Endothelial cell of umbilical vein (primary cell): ENCODE measurements around the gene C15orf61. TPM values are rescaled to one million over a fixed set of nuclear protein-coding genes. Genes with fewer than 3 reads are reported as not detected.

Source experiments
- BruUV-seq: library from RNA; stranded (reverse); fragments of 400-500 nt; replicated peaks from 2 replicates; lab custom pipeline; 2021; lab: Mats Ljungman, UMichigan
- CTCF ChIA-PET: fragments of 300-600, 350-600 bp; sonication (Branson Sonifier 250); formaldehyde crosslinking; loops from one replicate; lab custom pipeline; 2021; ENCODE audit warnings: antibody characterized with exemption, inconsistent platforms; lab: Charles Lee
- POLR2A ChIA-PET: fragments of 300-600, 350-600 bp; sonication (Branson Sonifier 250); formaldehyde crosslinking; loops from one replicate; lab custom pipeline; 2021; ENCODE audit warnings: antibody characterized with exemption, inconsistent platforms; lab: Charles Lee
- DNase-seq: peaks from one replicate; pipeline ENCODE4 v3.0.0-alpha.2; 2011; ENCODE audit warnings: low read depth, low spot score
- FAIRE-seq: peaks from 2 replicates; lab custom pipeline; 2011; peaks lifted over from hg19 to GRCh38; lab: Jason Lieb, UNC
- H2AFZ ChIP-seq: 2 replicates; pipeline ENCODE4 v1.6.0; 2012; ENCODE audit warnings: low read depth, low read length, control low read depth, inconsistent platforms
- H3K27ac ChIP-seq: 2 replicates; pipeline ENCODE4 v1.5.1; 2011; ENCODE audit warnings: low read depth, mild to moderate bottlenecking, control low read depth, low read length, moderate library complexity; ENCODE audit not compliant: insufficient read depth
- H3K27me3 ChIP-seq, 2 experiments: 2 replicates each; pipeline versions ENCODE4 v1.6.0 to v1.6.1; 2011; ENCODE audit warnings: low read length in 2 of 2, mixed read lengths in 1 of 2; ENCODE audit not compliant: control insufficient read depth in 2 of 2, insufficient read depth in 2 of 2
- H3K36me3 ChIP-seq, 2 experiments: 2 replicates in 1 of 2; 3 replicates in 1 of 2; pipeline ENCODE4 v1.5.1; 2011; ENCODE audit warnings: low read length in 2 of 2, mild to moderate bottlenecking in 1 of 2, moderate library complexity in 1 of 2; ENCODE audit not compliant: control insufficient read depth in 2 of 2, insufficient read depth in 2 of 2; ENCODE audit errors: extremely low read depth in 1 of 2
- H3K4me1 ChIP-seq: 3 replicates; pipeline ENCODE4 v1.5.1; 2011; ENCODE audit warnings: mild to moderate bottlenecking, low read length; ENCODE audit not compliant: control insufficient read depth, insufficient read depth; ENCODE audit errors: extremely low read depth
- H3K4me2 ChIP-seq: 2 replicates; pipeline ENCODE4 v1.6.1; 2011; ENCODE audit warnings: low read length, control low read depth, mixed read lengths; ENCODE audit not compliant: insufficient read depth
- H3K4me3 ChIP-seq, 3 experiments: fragments of 200-600 bp in 1 of 3; sonication (generic), shearing (Covaris generic) in 1 of 3; replicated peaks in 1 of 3; 2 replicates each; pipeline ENCODE4 v1.5.1; 2011 to 2016; ENCODE audit warnings: control low read depth in 3 of 3, low read length in 3 of 3, mild to moderate bottlenecking in 2 of 3, inconsistent platforms in 1 of 3, low read depth in 1 of 3, moderate library complexity in 1 of 3; ENCODE audit not compliant: insufficient read depth in 1 of 3
- H3K79me2 ChIP-seq: 2 replicates; pipeline ENCODE4 v1.6.0; 2012; ENCODE audit warnings: low read length, inconsistent platforms; ENCODE audit not compliant: control insufficient read depth, insufficient read depth
- H3K9ac ChIP-seq: replicated peaks from 2 replicates; pipeline ENCODE3; 2011; ENCODE audit warnings: low read length, control low read depth; ENCODE audit not compliant: insufficient read depth; ENCODE audit errors: extremely low read depth
- H3K9me1 ChIP-seq: replicated peaks from 3 replicates; pipeline ENCODE4 v1.6.0; 2011; ENCODE audit warnings: mild to moderate bottlenecking, low read length; ENCODE audit not compliant: control insufficient read depth, insufficient read depth; ENCODE audit errors: extremely low read depth
- H3K9me3 ChIP-seq: replicated peaks from 2 replicates; pipeline ENCODE4 v1.5.1; 2012; ENCODE audit warnings: low read length, inconsistent platforms; ENCODE audit not compliant: control insufficient read depth, insufficient read depth
- H4K20me1 ChIP-seq: replicated peaks from 2 replicates; pipeline ENCODE3; 2011; ENCODE audit warnings: mild to moderate bottlenecking, low read length; ENCODE audit not compliant: control insufficient read depth, insufficient read depth; ENCODE audit errors: extremely low read depth
- EZH2 ChIP-seq: IDR thresholded peaks from 2 replicates; pipeline ENCODE4 v1.6.1; 2012; ENCODE audit warnings: borderline replicate concordance, low read depth, mild to moderate bottlenecking, moderate library complexity, low read length, inconsistent platforms; ENCODE audit not compliant: severe bottlenecking
- FOS ChIP-seq: IDR thresholded peaks from 2 replicates; pipeline ENCODE4 v1.6.1; 2011; ENCODE audit warnings: mild to moderate bottlenecking, low read length, moderate library complexity, borderline replicate concordance; ENCODE audit not compliant: insufficient read depth
- GATA2 ChIP-seq: IDR thresholded peaks from 2 replicates; pipeline ENCODE4 v1.7.0; 2011; ENCODE audit warnings: low read depth, mild to moderate bottlenecking, moderate library complexity, mixed read lengths, low read length; ENCODE audit not compliant: insufficient read length, insufficient read depth
- JUN ChIP-seq: IDR thresholded peaks from 2 replicates; pipeline ENCODE4 v1.6.1; 2011; ENCODE audit warnings: borderline replicate concordance, low read depth; ENCODE audit not compliant: insufficient read length, insufficient read depth
- MYC ChIP-seq: IDR thresholded peaks from one replicate; pipeline ENCODE4 v1.6.1; 2011; ENCODE audit warnings: mild to moderate bottlenecking, low read depth, low read length
- POLR2A ChIP-seq: IDR thresholded peaks from 2 replicates; pipeline ENCODE4 v1.6.1; 2012; ENCODE audit warnings: low read depth, mild to moderate bottlenecking, control low read depth, low read length
- POLR2AphosphoS5 ChIP-seq: IDR thresholded peaks from 2 replicates; pipeline ENCODE4 v1.6.1; 2012; ENCODE audit warnings: low read depth, mild to moderate bottlenecking, control low read depth, low read length, moderate library complexity; ENCODE audit not compliant: insufficient read depth
- dilution Hi-C: fragments of 300-500 bp; cut with MboI; formaldehyde crosslinking; loops from one replicate; pipeline ENCODE4 v1.15.0; 2019; ENCODE audit warnings: low sequenced_read_pairs; ENCODE audit not compliant: extremely low pct_ligation_motif_present
- intact Hi-C: fragments of 100-400 bp; cut with micrococcal nuclease; formaldehyde crosslinking; loops from one replicate; pipeline ENCODE4 v1.10.0; 2022
- polyA plus RNA-seq, 4 experiments: library from polyadenylated mRNA; depleted of rRNA in 3 of 4; stranded (reverse) in 3 of 4; unstranded in 1 of 4; fragments of >200 nt; gene quantifications; 2 replicates each; pipeline versions ENCODE4 v1.2.1 to v1.2.3, GENCODE V29; 2011 to 2012; ENCODE audit warnings: missing spikeins in 1 of 4
- total RNA-seq: library from RNA; stranded (reverse); gene quantifications from 2 replicates; pipeline ENCODE4 v1.2.3, GENCODE V29; 2021
- TF ChIP-seq, protein P1 (sequence below): IDR thresholded peaks from 2 replicates; pipeline ENCODE4 v1.6.1; 2011; ENCODE audit not compliant: insufficient read depth, insufficient read length
- TF ChIP-seq, protein P2 (sequence below), 2 donors: IDR thresholded peaks; 1 replicate in 1 of 2; 2 replicates in 1 of 2; pipeline ENCODE4 v1.5.1; 2011; ENCODE audit warnings: low read length in 2 of 2, mild to moderate bottlenecking in 2 of 2, moderate library complexity in 2 of 2, control low read depth in 1 of 2, inconsistent platforms in 1 of 2, low read depth in 1 of 2; ENCODE audit not compliant: insufficient read depth in 1 of 2; ENCODE audit errors: extremely low read depth in 1 of 2

The C15orf61 gene
- total and polyA plus RNA-seq, 2 donors (not counting 3 experiments of a cell fraction or from before 2014, with no cell fraction given) = 3.2 to 4.1 TPM

DNA sequence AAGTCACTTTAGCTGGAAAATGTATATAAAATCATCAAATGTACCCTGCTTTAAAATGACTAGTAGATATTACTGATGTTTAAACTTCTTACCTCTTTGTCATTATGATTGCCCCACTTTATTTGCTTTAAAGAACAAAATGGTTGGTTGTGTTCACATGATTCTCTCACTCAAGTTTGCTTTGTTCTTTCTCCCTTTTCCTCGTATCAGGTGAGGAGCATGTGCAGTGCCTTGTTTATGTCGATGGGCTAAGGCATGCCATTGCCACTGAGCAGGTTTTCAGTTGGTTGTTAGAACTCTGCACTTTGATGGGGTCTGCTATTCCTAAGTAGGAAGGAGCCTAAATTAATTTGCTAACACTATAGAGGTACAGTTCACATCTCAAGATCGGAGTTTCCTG is 26.9 kb downstream of the C15orf61 start:
- Histone ChIP-seq H3K4me3 (no peak overlapping the region), H3K79me2 (no peaks in the 10 kb centered on the region), H4K20me1 (no peaks in the 10 kb centered on the region), H3K27me3 (no peaks in the 10 kb centered on the region), H3K36me3 (no peaks in the 10 kb centered on the region), H3K4me2 (no peak overlapping the region), H3K9me3 (no peaks in the 10 kb centered on the region), H3K9me1 (no peaks in the 10 kb centered on the region), H3K9ac (no peak overlapping the region), H2AFZ (no peak overlapping the region), H3K4me1 (peaks cover 8% of the 10 kb centered on the region), H3K27ac (no peak overlapping the region)
- FAIRE-seq (no peak), DNase-seq (no peak)
- dilution Hi-C loops (no loop called here), intact Hi-C loops (loop anchor here (10.0 kb wide), 1 partner anchor 93 kb away; no protein-coding TSS in a partner anchor)
- no TSS peak for BruUV-seq
- POLR2A ChIA-PET = no interaction called here
- CTCF ChIA-PET = no interaction called here
- TF ChIP-seq GATA2 (no peak), POLR2AphosphoS5 (no peak), EZH2 (no peak)
- TF ChIP-seq, protein P1, sequence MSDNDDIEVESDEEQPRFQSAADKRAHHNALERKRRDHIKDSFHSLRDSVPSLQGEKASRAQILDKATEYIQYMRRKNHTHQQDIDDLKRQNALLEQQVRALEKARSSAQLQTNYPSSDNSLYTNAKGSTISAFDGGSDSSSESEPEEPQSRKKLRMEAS = no peak

DNA sequence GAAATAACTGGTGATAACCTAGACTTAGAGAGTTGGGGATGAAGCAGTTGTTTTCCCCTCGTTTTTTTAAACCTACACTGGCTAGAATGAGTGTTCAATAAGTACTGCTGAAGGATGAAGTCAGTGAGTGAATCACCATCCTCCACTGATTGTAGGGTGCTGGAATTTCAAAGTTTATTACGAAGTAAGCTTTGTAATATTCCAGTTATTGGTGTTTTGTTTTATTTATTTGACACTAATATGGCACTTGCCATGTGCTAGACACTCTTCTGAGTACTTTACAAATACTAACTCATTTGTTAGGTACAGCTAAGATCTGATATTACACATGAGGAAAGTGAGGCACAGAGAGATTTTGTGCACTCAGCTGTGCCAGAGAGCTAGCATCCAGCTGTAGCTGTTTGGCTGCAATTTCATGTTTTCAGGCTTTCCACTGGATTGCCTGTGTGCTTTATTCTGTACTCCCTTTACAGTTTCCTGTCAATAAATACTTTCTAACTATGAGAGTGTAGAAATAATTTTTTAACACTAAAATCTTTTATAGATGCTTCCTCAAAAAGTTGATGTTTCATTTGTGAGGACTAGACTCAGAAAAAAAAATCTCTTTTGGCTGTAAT is 27.4 kb downstream of the C15orf61 start:
- DNase-seq (no peak), FAIRE-seq (no peak)
- H3K9me1 ChIP-seq = no peaks in the 10 kb centered on the region
- dilution Hi-C loops = no loop called here
- no peaks in the 10 kb centered on the region for H3K9me3 ChIP-seq
- no peaks in the 10 kb centered on the region for H3K36me3 ChIP-seq
- no peak overlapping the region for H3K27ac ChIP-seq
- no peaks in the 10 kb centered on the region for H3K27me3 ChIP-seq
- no peak overlapping the region for H3K4me3 ChIP-seq
- ChIA-PET CTCF (no interaction called here), POLR2A (no interaction called here)
- H4K20me1 ChIP-seq = no peaks in the 10 kb centered on the region
- no peaks in the 10 kb centered on the region for H3K79me2 ChIP-seq
- no peak for TF ChIP-seq JUN
- TF ChIP-seq GATA2 = no peak
- TF ChIP-seq, protein P2, sequence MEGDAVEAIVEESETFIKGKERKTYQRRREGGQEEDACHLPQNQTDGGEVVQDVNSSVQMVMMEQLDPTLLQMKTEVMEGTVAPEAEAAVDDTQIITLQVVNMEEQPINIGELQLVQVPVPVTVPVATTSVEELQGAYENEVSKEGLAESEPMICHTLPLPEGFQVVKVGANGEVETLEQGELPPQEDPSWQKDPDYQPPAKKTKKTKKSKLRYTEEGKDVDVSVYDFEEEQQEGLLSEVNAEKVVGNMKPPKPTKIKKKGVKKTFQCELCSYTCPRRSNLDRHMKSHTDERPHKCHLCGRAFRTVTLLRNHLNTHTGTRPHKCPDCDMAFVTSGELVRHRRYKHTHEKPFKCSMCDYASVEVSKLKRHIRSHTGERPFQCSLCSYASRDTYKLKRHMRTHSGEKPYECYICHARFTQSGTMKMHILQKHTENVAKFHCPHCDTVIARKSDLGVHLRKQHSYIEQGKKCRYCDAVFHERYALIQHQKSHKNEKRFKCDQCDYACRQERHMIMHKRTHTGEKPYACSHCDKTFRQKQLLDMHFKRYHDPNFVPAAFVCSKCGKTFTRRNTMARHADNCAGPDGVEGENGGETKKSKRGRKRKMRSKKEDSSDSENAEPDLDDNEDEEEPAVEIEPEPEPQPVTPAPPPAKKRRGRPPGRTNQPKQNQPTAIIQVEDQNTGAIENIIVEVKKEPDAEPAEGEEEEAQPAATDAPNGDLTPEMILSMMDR (IDR thresholded peaks at IDR 0.05; ENCODE audit: extremely low read depth in 1 of 2, insufficient read depth in 1 of 2, low read depth in 1 of 2, low read length in 2 of 2) = no peak
- TF ChIP-seq POLR2A = no peak
- TF ChIP-seq, protein P1 = no peak
- no peak for TF ChIP-seq FOS
- TF ChIP-seq POLR2AphosphoS5 = no peak
- TF ChIP-seq MYC = no peak
- TF ChIP-seq EZH2 = no peak
- H3K4me1 ChIP-seq = peaks cover 3% of the 10 kb centered on the region
- no peak overlapping the region for H3K9ac ChIP-seq
- intact Hi-C loops = loop anchor here (10.0 kb wide), 1 partner anchor 94 kb away; no protein-coding TSS in a partner anchor
- H3K4me2 ChIP-seq = no peak overlapping the region
- no TSS peak for BruUV-seq
- H2AFZ ChIP-seq = no peak overlapping the region
